ENCODE data around the gene WIZ. TPM values are rescaled to one million over a fixed set of nuclear protein-coding genes. Genes with fewer than 3 reads are reported as not detected.

Gene WIZ
- polyA plus RNA-seq, 1 donor from 2014 or later: 1.8 TPM

- peak within 1 kb of the TSS; percentile 89 to 99 (median 98) for H3K4me3 Mint-ChIP-seq
- H3K27me3 Mint-ChIP-seq: no peaks in the 10 kb centered on the region
- H3K9me3 Mint-ChIP-seq: no peaks in the 10 kb centered on the region
- H3K4me1 Mint-ChIP-seq: peaks cover 31 to 39% (median 33%) of the 10 kb centered on the region in 3 donors
- H3K27ac Mint-ChIP-seq: peak within 1 kb of the TSS; percentile 87 to 100 (median 98)
- no peaks in the 10 kb centered on the region for H3K36me3 Mint-ChIP-seq
These were observed 70.4 kb downstream of the WIZ start, which contains the start of gene AKAP8 for GRCh38 chr19:15379083-15379998. Gene AKAP8, minus strand, starts transcription at chr19:15379787. Its CDS starts 56 bp downstream, at chr19:15379731.

DNA sequence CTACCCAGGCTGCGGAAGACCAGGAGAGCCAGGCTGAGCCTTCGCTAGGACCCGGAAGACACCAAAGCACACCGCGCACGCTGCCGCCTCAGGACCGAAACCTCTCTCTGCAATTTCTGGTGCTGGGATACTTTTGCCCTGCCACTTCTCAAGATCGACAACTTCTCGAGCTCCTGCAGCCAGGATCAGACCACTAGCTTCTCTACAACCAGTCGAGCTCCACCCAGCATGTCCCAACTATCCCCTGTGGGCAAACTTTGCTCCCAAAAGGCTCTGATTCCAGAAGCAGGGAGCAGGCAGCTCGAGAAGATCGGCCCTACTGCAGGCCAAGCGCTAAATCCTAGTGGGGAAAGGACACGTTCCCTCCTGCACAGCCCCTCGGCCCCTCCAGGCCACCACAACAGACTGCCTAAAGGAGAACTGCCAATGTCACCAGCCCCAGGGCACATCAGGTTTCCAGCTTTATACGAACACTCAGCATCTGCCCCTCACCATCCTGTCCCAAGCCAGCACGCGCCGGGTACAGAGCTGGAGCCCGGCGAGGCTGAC is 71.1 kb downstream of the WIZ start:
- H3K4me1 Mint-ChIP-seq: peaks cover 31 to 39% (median 33%) of the 10 kb centered on the region in 3 donors
- H3K27me3 Mint-ChIP-seq: no peaks in the 10 kb centered on the region
- H3K36me3 Mint-ChIP-seq: no peaks in the 10 kb centered on the region
- H3K27ac Mint-ChIP-seq: peak overlapping the region; percentile 86 to 97 (median 92)
- no peaks in the 10 kb centered on the region for H3K9me3 Mint-ChIP-seq
- peak overlapping the region; percentile 89 to 99 (median 98) for H3K4me3 Mint-ChIP-seq

DNA sequence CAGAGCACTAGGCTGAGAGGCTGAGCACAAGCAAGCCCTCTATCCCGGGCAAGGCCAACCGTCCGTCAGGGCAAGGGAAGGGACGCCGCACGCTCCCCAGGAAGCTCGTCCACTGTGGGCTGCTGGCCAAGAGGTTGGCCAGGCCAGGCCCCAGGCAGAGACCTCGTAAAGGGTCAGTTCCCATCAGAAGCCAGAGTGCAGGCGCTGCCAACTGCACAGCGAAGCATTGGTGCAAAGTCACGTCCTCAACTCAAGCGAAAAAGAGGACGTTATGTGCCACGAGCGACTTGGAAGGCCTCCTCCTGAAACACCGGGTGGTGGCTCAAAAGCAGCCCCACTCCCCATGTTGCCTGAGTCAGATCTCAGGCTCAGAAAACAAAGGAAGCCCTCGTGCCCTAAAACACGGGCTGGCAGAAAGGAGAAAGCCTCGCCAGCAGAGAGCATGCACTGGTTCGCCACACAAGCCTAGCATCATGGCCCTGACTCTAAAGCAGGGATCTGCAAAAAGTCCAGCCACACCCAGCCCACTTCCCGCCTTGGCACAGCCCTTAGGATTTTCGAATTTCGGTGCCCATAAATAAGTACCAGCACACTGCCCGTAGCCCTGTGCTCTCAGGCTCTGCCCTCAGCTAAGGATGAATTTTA is 74.8 kb downstream of the WIZ start:
- H3K36me3 Mint-ChIP-seq: no peaks in the 10 kb centered on the region

DNA sequence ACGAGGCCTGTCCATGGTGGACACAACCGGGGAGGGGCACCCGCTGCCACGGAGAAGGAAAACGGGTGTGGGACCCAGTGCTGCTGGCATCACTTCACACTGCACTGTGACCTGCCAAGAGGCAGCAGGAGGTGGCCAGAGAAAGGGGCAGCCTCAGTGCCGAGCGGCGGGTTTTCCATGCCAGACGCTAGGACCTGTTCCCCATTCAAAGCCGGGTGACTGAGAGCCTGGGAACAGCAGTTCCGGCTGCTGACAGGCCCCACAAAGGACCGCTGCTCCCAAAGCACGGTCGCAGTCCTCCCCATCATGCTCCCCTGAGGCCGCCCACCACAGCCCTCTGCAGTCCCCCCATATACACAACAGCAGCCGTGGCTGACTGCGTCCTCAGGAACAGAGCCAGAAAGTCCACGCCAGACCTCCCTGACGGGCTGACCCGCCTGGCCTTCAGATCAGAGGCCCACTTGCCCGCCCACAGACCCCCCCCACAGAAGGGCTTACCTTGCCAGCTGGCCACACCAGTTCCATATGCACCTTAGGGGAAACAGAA is 75.6 kb downstream of the WIZ start:
- H3K4me3 Mint-ChIP-seq: peak overlapping the region in 1 of 4 donors; percentile 42
- peaks cover 18 to 28% (median 20%) of the 10 kb centered on the region in 3 donors for H3K4me1 Mint-ChIP-seq
- no peak overlapping the region for H3K27ac Mint-ChIP-seq
- H3K27me3 Mint-ChIP-seq: no peaks in the 10 kb centered on the region
- no peaks in the 10 kb centered on the region for H3K9me3 Mint-ChIP-seq
- H3K36me3 Mint-ChIP-seq: no peaks in the 10 kb centered on the region

More for the DNA sequence above, 74.8 kb downstream of the WIZ start:
- Mint-ChIP-seq H3K4me3 (peak overlapping the region in 2 of 4 donors; percentile 9 to 42), H3K27me3 (no peaks in the 10 kb centered on the region), H3K4me1 (peaks cover 18 to 28% (median 25%) of the 10 kb centered on the region in 3 donors), H3K9me3 (no peaks in the 10 kb centered on the region), H3K27ac (no peak overlapping the region)

DNA sequence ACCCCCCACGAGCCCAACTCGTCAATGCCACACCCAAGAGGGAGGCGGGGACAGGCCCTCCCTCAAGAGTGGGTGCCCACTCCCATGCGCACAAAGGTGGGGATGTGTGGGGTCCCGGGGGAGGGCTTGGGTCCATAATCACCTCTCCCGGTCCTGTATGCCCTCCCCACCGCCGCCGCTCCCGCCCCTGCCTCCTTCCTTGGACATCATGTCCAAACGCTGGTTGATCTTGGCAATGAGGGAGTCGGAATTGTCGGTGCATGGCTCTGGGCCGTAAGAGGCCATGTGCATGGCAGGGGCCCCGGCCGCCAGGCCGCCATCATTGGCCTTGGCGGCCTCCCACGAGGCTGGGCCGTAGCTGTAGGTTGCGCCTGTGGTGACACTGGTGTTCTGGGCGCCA is 76.1 kb downstream of the WIZ start:
- no peaks in the 10 kb centered on the region for H3K36me3 Mint-ChIP-seq
- H3K9me3 Mint-ChIP-seq: no peaks in the 10 kb centered on the region
- peak overlapping the region in 1 of 3 donors; percentile 29 for H3K27ac Mint-ChIP-seq

DNA sequence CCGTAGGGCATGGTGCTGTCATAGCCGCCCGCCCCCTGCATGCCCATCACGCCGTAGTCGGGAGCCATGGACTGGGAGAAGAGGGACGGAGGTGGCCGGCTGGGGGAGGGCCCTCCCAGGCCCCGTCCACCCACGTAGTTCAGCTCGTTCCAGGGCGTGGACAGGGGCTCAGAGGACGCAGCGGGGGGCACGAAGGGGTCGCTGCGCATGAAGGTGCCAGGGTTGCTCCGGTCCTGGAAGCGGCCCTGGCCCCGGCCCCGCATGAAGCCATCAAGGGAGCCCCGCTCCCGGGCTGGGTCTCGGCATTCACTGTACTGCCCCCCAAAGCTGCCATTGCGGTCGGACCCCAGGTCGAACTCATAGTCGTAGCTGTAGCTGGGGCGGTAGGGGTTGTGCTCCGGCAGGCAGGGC is 76.9 kb downstream of the WIZ start:
- H3K27ac Mint-ChIP-seq: peak overlapping the region in 1 of 3 donors; percentile 29
- H3K27me3 Mint-ChIP-seq: no peaks in the 10 kb centered on the region
- H3K4me1 Mint-ChIP-seq: peaks cover 13 to 24% (median 14%) of the 10 kb centered on the region in 3 donors
- H3K9me3 Mint-ChIP-seq: no peaks in the 10 kb centered on the region
- peaks cover 2% of the 10 kb centered on the region for H3K36me3 Mint-ChIP-seq
- no peak overlapping the region for H3K4me3 Mint-ChIP-seq

More for the DNA sequence above, 76.1 kb downstream of the WIZ start:
- Mint-ChIP-seq H3K4me3 (peak overlapping the region in 1 of 4 donors; percentile 42), H3K27me3 (no peaks in the 10 kb centered on the region), H3K4me1 (peaks cover 18 to 28% (median 20%) of the 10 kb centered on the region in 3 donors)

DNA sequence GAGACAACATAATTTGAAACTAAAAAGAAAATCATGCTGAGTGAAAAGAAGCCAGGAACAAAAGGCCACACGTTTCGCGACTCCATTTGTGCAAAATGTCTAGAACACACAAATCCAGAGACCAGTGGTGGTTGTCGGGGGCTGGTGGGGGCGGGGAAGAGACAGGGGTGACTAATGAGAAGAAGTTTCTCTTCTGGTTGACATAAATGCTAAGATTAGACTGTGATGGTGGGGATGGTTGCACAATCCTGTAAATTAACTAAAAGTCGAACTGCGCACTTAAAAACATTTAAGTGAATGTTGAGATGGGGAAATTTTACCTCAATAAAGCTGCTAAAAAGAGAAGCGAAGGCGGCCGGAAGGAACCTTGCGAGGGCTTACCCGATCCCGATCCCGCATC is 77.3 kb downstream of the WIZ start:
- Mint-ChIP-seq H3K4me3 (no peak overlapping the region), H3K27ac (peak overlapping the region in 1 of 3 donors; percentile 53), H3K27me3 (no peaks in the 10 kb centered on the region), H3K4me1 (peaks cover 10 to 19% (median 12%) of the 10 kb centered on the region in 3 donors), H3K9me3 (no peaks in the 10 kb centered on the region), H3K36me3 (peaks cover 3% of the 10 kb centered on the region)

GRCh38 chr19:15371786-15372380 is 77.9 kb downstream of the WIZ start:
- Mint-ChIP-seq H3K27ac (no peak overlapping the region), H3K27me3 (no peaks in the 10 kb centered on the region), H3K4me1 (peaks cover 6 to 15% (median 9%) of the 10 kb centered on the region in 3 donors), H3K9me3 (no peaks in the 10 kb centered on the region), H3K36me3 (peaks cover 3% of the 10 kb centered on the region), H3K4me3 (no peak overlapping the region)

GRCh38 chr19:15371119-15371518 is 78.6 kb downstream of the WIZ start:
- Mint-ChIP-seq H3K27me3 (no peaks in the 10 kb centered on the region), H3K4me3 (no peak overlapping the region), H3K36me3 (peaks cover 5% of the 10 kb centered on the region), H3K27ac (peak overlapping the region in 1 of 3 donors; percentile 31), H3K4me1 (peaks cover 2 to 10% (median 3%) of the 10 kb centered on the region in 3 donors), H3K9me3 (no peaks in the 10 kb centered on the region)

Other genes starting within 250 kb of the WIZ start
- gene NOTCH3, start 249.0 kb downstream of the WIZ start, polyA plus RNA-seq: not detected
- gene EPHX3, start 217.5 kb downstream of the WIZ start, polyA plus RNA-seq: not detected
- gene BRD4, start 117.4 kb downstream of the WIZ start, polyA plus RNA-seq: 20.5 TPM
- gene AKAP8, start 70.2 kb downstream of the WIZ start, polyA plus RNA-seq: 22.8 TPM
- 99.6 TPM for gene AKAP8L, start 31.0 kb downstream of the WIZ start, polyA plus RNA-seq
- 27.0 TPM for gene RASAL3, start 14.6 kb upstream of the WIZ start, polyA plus RNA-seq
- gene PGLYRP2, start 29.5 kb upstream of the WIZ start, polyA plus RNA-seq: not detected
- gene CYP4F22, start 58.6 kb upstream of the WIZ start, polyA plus RNA-seq: not detected
- not detected for gene CYP4F8, start 165.3 kb upstream of the WIZ start, polyA plus RNA-seq
- gene CYP4F3, start 190.9 kb upstream of the WIZ start, polyA plus RNA-seq: not detected
- not detected for gene CYP4F12, start 223.1 kb upstream of the WIZ start, polyA plus RNA-seq

Measured in IgD-negative memory B cell (primary cell).